GM18517 (cell line): ENCODE results near the gene POMT2.

ENCODE experiments used
- ATAC-seq: cut with Tn5 transposase; IDR thresholded peaks from one replicate; pipeline ENCODE4 v1.9.1; 2021; ENCODE audit warnings: mild to moderate bottlenecking, moderate library complexity; ENCODE audit not compliant: unreplicated experiment

Gene POMT2

GRCh38 chr14:77242752-77243151 lies 77.9 kb downstream of the POMT2 start:
- ATAC-seq = no peak

- no peak for ATAC-seq
These were observed 78.7 kb downstream of the POMT2 start for GRCh38 chr14:77241955-77242354.

- ATAC-seq = no peak
These were observed 80.3 kb downstream of the POMT2 start for GRCh38 chr14:77240336-77240915.

- no peak for ATAC-seq
These were observed 81.3 kb downstream of the POMT2 start for GRCh38 chr14:77239412-77239811.

- no peak for ATAC-seq
These were observed 81.7 kb downstream of the POMT2 start for GRCh38 chr14:77238996-77239395.

- no peak for ATAC-seq
These were observed 82.3 kb downstream of the POMT2 start for GRCh38 chr14:77238356-77238755.

- ATAC-seq = no peak
These were observed 83.9 kb downstream of the POMT2 start for GRCh38 chr14:77236814-77237213.

- ATAC-seq = no peak
These were observed 89.0 kb downstream of the POMT2 start for GRCh38 chr14:77231721-77232120.

- ATAC-seq = no peak
These were observed 89.8 kb downstream of the POMT2 start for GRCh38 chr14:77230914-77231313.

- no peak for ATAC-seq
These were observed 92.6 kb downstream of the POMT2 start for GRCh38 chr14:77228056-77228455.

- ATAC-seq = no peak
These were observed 94.7 kb downstream of the POMT2 start for GRCh38 chr14:77225892-77226557.

- no peak for ATAC-seq
These were observed 95.4 kb downstream of the POMT2 start for GRCh38 chr14:77225254-77225653.
